Right lobe of liver (tissue), 4 donors: ENCODE data around the gene TLDC2.

Experiments used
- POLR2A ChIP-seq: fragments of 450-650 bp; IDR thresholded peaks from one replicate; pipeline ENCODE4 v1.6.1; 2017; ENCODE audit warnings: antibody characterized with exemption, mild to moderate bottlenecking
- TF ChIP-seq, protein P1 (sequence below), 4 donors: fragments of 200-600 bp in 3 of 4; fragments of 450-650 bp in 1 of 4; IDR thresholded peaks; one replicate each; pipeline versions ENCODE4 v1.5.1 to v1.8.0; 2016 to 2022; ENCODE audit warnings: antibody characterized with exemption in 4 of 4, mild to moderate bottlenecking in 2 of 4
- donor health status: DM: no; HTN: no; CAD: no.
- donor health status: DM: no; HTN: no; CAD: no.
- donor health status: DM: no; HTN: yes; CAD: no.

DNA sequence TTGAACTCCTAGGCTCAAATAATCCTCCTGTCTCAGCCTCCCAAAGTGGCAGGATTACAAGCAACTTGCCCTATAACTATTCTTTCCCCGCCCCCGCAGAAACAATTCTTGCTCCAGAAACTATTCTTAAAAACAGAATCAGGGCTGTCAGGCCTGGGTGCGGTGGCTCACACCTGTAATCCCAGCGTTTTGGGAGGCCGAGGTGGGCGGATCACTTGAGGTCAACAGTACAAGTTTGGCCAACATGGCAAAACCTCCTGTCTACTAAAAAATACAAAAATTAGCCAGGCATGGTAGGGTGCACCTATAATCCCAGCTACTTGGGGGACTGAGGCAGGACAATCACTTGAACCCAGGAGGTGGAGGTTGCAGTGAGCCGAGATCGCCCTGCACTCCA, 44.4 kb downstream of the TLDC2 start:
- TF ChIP-seq, protein P1, sequence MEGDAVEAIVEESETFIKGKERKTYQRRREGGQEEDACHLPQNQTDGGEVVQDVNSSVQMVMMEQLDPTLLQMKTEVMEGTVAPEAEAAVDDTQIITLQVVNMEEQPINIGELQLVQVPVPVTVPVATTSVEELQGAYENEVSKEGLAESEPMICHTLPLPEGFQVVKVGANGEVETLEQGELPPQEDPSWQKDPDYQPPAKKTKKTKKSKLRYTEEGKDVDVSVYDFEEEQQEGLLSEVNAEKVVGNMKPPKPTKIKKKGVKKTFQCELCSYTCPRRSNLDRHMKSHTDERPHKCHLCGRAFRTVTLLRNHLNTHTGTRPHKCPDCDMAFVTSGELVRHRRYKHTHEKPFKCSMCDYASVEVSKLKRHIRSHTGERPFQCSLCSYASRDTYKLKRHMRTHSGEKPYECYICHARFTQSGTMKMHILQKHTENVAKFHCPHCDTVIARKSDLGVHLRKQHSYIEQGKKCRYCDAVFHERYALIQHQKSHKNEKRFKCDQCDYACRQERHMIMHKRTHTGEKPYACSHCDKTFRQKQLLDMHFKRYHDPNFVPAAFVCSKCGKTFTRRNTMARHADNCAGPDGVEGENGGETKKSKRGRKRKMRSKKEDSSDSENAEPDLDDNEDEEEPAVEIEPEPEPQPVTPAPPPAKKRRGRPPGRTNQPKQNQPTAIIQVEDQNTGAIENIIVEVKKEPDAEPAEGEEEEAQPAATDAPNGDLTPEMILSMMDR (IDR thresholded peaks at IDR 0.05): no peak
- TF ChIP-seq POLR2A: no peak
